Gastrocnemius medialis (tissue), 4 donors: ENCODE measurements around the gene KIN. TPM values are rescaled to one million over a fixed set of nuclear protein-coding genes. Genes with fewer than 3 reads are reported as not detected.
A peak's percentile ranks its signal among the peaks of the same experiment; 100 is the strongest.
"Not testable (repeated sequence)": the region's sequence is repeated elsewhere in the genome, so short reads cannot be mapped to it uniquely, and the experiment has no call there.

ENCODE experiments used
- ATAC-seq, 2 donors: fragments of 150-250 bp; one replicate each; pipeline ENCODE4 v1.9.1; 2016
- DNase-seq, 2 donors: peaks; one replicate each; pipeline ENCODE4 v3.0.0-alpha.2; 2019
- H3K27ac ChIP-seq, 4 donors: fragments of 200-600 bp; sonication (generic); 1 replicate in 1 of 4; 2 replicates in 3 of 4; pipeline ENCODE4 v1.5.1; 2016 to 2018; ENCODE audit warnings: mild to moderate bottlenecking in 2 of 4, moderate library complexity in 1 of 4
- H3K27me3 ChIP-seq, 3 donors: fragments of 200-600 bp; sonication (generic) in 2 of 3; 1 replicate in 1 of 3; 2 replicates in 2 of 3; pipeline versions ENCODE4 v1.5.1 to v1.6.0; 2016 to 2019; ENCODE audit warnings: mild to moderate bottlenecking in 1 of 3, moderate library complexity in 1 of 3
- H3K36me3 ChIP-seq, 2 donors: fragments of 200-600 bp; sonication (generic) in 1 of 2; one replicate each; pipeline ENCODE4 v1.5.1; 2017 to 2018
- H3K4me1 ChIP-seq, 2 donors: fragments of 200-600 bp; sonication (generic) in 1 of 2; one replicate each; pipeline ENCODE4 v1.5.1; 2016 to 2017; ENCODE audit warnings: mild to moderate bottlenecking in 2 of 2
- H3K4me3 ChIP-seq, 4 donors: fragments of 200-600 bp; sonication (generic) in 3 of 4; 1 replicate in 1 of 4; 2 replicates in 3 of 4; pipeline ENCODE4 v1.5.1; 2016 to 2019; ENCODE audit warnings: mild to moderate bottlenecking in 2 of 4
- H3K9me3 ChIP-seq, 3 donors: fragments of 200-600 bp; sonication (generic) in 2 of 3; 1 replicate in 1 of 3; 2 replicates in 2 of 3; pipeline ENCODE4 v1.5.1; 2016 to 2019
- POLR2A ChIP-seq, 2 donors: fragments of 450-650 bp; IDR thresholded peaks; one replicate each; pipeline ENCODE4 v1.6.1; 2017; ENCODE audit warnings: antibody characterized with exemption in 2 of 2, mild to moderate bottlenecking in 2 of 2, moderate library complexity in 2 of 2
- in situ Hi-C, 4 donors: fragments of 200-750 bp; cut with MboI; loops; one replicate each; pipeline versions ENCODE4 v1.15.0 to v1.8.0; 2017; ENCODE audit warnings: low sequenced_read_pairs in 4 of 4
- intact Hi-C: fragments of 100-400 bp; cut with DNase I; formaldehyde crosslinking; loops from one replicate; pipeline ENCODE4 v1.15.1; 2023; ENCODE audit warnings: low total_unique reads
- total RNA-seq, 4 donors: library from RNA; depleted of rRNA; stranded (reverse); fragments of >200 nt; gene quantifications; one replicate each; pipeline versions ENCODE4 v1.1.0 to v1.2.3, GENCODE V29; 2016
- TF ChIP-seq, protein P1 (sequence below), 5 experiments: fragments of 450-650 bp in 3 of 5; fragments of 200-600 bp in 2 of 5; sonication (generic) in 2 of 5; IDR thresholded peaks in 4 of 5; conservative IDR thresholded peaks in 1 of 5; 1 replicate in 4 of 5; 2 replicates in 1 of 5; pipeline ENCODE4 v1.5.1; 2016 to 2019; ENCODE audit warnings: antibody characterized with exemption in 5 of 5, mild to moderate bottlenecking in 3 of 5, moderate library complexity in 3 of 5

The KIN gene
- total RNA-seq, 4 donors from 2014 or later = 1.7 to 11.4 (median 8.7) TPM

DNA sequence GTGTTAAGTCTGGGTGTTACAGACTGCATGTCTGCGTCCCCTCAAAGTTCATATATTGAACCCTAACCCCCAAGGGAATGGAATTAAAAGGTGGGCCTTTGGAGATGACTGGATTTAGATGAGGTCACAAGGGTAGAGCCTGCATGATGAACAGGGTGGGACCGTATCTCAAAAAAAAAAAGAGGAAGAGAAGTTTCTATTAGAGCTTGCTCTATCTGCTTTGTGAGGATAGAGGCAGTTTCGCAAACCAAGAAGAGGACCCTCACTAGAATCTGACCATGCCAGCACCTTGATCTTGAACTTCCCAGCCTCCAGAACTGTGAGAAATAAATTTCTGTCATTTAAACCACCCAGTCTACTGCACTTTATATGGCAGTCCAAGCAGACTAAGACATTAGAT, 1.4 kb downstream of the KIN start:
- Histone ChIP-seq H3K4me1 (peaks cover 37 to 41% of the 10 kb centered on the region in 2 donors), H3K9me3 (no peaks in the 10 kb centered on the region), H3K27me3 (no peaks in the 10 kb centered on the region), H3K27ac (no peak overlapping the region), H3K36me3 (no peaks in the 10 kb centered on the region), H3K4me3 (peak overlapping the region in 3 of 4 donors; percentile 86 to 94 (median 90))
- no peak for DNase-seq
- TF ChIP-seq POLR2A (IDR thresholded peaks at IDR 0.05) = no peak
- TF ChIP-seq, protein P1, sequence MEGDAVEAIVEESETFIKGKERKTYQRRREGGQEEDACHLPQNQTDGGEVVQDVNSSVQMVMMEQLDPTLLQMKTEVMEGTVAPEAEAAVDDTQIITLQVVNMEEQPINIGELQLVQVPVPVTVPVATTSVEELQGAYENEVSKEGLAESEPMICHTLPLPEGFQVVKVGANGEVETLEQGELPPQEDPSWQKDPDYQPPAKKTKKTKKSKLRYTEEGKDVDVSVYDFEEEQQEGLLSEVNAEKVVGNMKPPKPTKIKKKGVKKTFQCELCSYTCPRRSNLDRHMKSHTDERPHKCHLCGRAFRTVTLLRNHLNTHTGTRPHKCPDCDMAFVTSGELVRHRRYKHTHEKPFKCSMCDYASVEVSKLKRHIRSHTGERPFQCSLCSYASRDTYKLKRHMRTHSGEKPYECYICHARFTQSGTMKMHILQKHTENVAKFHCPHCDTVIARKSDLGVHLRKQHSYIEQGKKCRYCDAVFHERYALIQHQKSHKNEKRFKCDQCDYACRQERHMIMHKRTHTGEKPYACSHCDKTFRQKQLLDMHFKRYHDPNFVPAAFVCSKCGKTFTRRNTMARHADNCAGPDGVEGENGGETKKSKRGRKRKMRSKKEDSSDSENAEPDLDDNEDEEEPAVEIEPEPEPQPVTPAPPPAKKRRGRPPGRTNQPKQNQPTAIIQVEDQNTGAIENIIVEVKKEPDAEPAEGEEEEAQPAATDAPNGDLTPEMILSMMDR (IDR thresholded peaks at IDR 0.05 in 4 of 5, conservative IDR thresholded peaks at IDR 0.05 in 1 of 5) = no peak
- no peak for ATAC-seq
- intact Hi-C loops = no loop called here
- in situ Hi-C loops = no loop called here

DNA sequence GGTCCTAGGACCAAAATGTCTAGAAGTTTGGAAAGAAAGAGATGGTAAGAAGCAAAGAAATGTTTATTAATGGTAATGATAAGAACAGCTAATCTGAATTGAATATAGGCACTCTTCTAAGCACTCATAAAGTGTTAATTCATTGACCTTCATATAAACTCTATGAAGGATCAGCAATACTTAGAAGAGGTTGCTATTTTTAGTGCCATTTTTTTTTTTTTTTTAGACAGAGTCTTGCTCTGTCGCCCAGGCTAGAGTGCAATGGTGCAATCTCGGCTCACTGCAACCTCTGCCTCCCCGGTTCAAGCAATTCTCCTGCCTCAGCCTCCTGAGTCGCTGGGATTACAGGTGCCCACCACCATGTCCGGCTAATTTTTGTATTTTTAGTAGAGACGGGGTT, 5.6 kb downstream of the KIN start:
- ATAC-seq, H3K9me3 ChIP-seq, DNase-seq, in situ Hi-C loops, intact Hi-C loops, H3K27ac ChIP-seq, H3K4me3 ChIP-seq, H3K27me3 ChIP-seq: not testable (repeated sequence)
- peaks cover 0 to 39% of the 10 kb centered on the region in 2 donors for H3K36me3 ChIP-seq
- peaks cover 12 to 13% of the 10 kb centered on the region in 2 donors for H3K4me1 ChIP-seq

DNA sequence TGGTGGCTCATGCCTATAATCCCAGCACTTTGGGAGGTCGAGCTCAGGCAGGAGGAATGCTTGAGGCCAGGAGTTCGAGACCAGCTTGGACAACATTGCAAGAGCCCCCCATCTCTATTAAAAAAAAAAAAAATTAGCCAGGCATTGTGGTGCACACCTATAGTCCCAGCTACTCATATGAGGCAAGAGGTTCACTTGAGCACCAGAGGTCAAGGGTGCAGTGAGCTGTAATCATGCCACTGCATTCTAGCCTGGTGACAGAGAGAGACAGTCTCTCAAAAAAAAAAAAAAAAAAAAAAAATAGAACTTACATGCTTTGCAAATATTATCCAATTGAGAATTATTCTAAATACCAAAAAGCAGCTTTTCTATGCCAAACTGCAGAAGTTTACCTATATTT, 11.0 kb downstream of the KIN start:
- no peak for DNase-seq
- TF ChIP-seq, protein P1 (IDR thresholded peaks at IDR 0.05 in 4 of 5, conservative IDR thresholded peaks at IDR 0.05 in 1 of 5) = no peak
- TF ChIP-seq POLR2A (IDR thresholded peaks at IDR 0.05) = no peak
- H3K4me3 ChIP-seq = no peak overlapping the region
- H3K27me3 ChIP-seq = no peaks in the 10 kb centered on the region
- no peaks in the 10 kb centered on the region for H3K4me1 ChIP-seq
- H3K9me3 ChIP-seq = no peaks in the 10 kb centered on the region
- intact Hi-C loops = no loop called here
- in situ Hi-C loops = no loop called here
- no peak overlapping the region for H3K27ac ChIP-seq
- ATAC-seq = no peak
- peaks cover 0 to 55% of the 10 kb centered on the region in 2 donors for H3K36me3 ChIP-seq

DNA sequence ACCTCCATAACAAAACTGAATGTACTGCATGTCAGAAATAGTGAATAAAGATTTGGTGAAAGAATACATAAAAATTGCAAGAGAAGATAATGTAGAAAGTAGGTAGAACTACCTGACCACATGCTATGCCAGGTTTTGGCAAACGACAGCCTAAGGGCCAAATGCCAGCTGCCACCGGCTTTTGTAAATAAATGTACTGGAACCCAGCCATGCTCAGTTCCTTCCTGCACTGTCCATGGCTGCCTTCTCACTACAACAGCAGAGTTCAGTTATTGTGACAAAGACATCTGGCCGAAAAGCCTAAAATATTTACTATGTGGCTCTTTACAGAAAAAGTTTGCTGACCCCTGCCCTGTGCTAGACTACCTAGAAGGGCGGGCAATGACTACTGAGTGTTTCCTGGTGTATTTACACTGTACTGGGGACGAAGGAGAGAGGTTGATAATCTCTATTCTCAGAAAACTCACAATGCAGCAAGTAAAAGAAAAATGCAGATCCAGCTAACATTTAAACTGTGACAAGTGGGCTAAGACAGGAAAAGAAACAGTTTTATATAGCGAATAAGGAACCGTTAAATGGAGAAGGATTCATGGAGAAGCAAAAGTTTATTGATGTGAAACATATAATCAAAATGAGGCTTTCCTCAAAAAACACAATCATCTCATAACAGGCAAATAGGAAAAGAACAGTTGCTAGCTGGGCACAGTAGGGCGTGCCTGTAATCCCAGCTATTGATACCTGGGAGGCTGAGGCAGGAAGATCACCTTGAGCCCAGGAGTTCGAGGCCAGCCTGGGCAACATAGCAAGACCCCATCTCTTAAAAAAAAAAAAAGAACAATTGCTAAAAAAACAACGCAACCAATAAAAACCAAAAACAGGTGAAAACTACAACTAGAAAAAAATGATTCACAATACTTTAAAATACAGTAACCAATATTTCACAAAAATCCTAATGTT, 13.7 kb downstream of the KIN start:
- ATAC-seq (no peak), DNase-seq (no peak)
- Histone ChIP-seq H3K36me3 (peaks cover 0 to 40% of the 10 kb centered on the region in 2 donors), H3K4me3 (no peak overlapping the region), H3K27me3 (no peaks in the 10 kb centered on the region), H3K9me3 (no peaks in the 10 kb centered on the region), H3K27ac (no peak overlapping the region), H3K4me1 (no peaks in the 10 kb centered on the region)
- TF ChIP-seq POLR2A (IDR thresholded peaks at IDR 0.05) = no peak
- TF ChIP-seq, protein P1 (IDR thresholded peaks at IDR 0.05 in 4 of 5, conservative IDR thresholded peaks at IDR 0.05 in 1 of 5) = no peak
- intact Hi-C loops = no loop called here
- in situ Hi-C loops = no loop called here

DNA sequence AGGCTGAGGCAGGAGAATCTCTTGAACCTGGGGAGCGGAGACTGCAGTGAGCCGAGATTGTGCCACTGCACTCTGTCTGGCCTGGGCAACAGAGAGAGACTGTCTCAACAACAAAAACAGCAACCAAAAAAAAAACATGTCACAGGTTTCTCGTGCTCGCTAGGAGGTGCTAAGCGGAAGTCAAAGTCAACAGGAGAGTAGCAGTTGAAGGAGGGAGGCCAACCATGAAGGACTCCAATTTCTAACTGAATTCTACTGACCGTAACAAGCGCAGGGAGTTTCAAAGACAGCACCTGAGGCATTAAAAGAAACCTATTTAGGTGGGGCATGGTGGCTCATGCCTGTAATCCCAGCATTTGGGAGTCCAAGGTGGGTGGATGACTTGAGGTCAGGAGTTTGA, 19.4 kb downstream of the KIN start:
- Histone ChIP-seq H3K27me3 (no peaks in the 10 kb centered on the region), H3K4me1 (no peaks in the 10 kb centered on the region), H3K27ac (no peak overlapping the region), H3K9me3 (no peaks in the 10 kb centered on the region), H3K4me3 (no peak overlapping the region), H3K36me3 (peaks cover 0 to 48% of the 10 kb centered on the region in 2 donors)
- ATAC-seq (no peak), DNase-seq (no peak)
- in situ Hi-C loops = no loop called here
- intact Hi-C loops = no loop called here
- TF ChIP-seq, protein P1 (IDR thresholded peaks at IDR 0.05 in 4 of 5, conservative IDR thresholded peaks at IDR 0.05 in 1 of 5) = no peak
- no peak for TF ChIP-seq POLR2A (IDR thresholded peaks at IDR 0.05)
